Measurements from ENCODE around the gene NAGPA.
"Not testable (repeated sequence)": the region's sequence is repeated elsewhere in the genome, so short reads cannot be mapped to it uniquely, and the experiment has no call there.

NAGPA gene

GRCh38 chr16:5033256-5034166, at the start of gene NAGPA:
NAGPA (minus strand) TSS chr16:5033935; CDS start chr16:5033914, 21 bp downstream.
- peak; percentile 86 for DNase-seq

- not testable (repeated sequence) for DNase-seq
These were observed 47.3 kb upstream of the NAGPA start for GRCh38 chr16:5080996-5081395.

GRCh38 chr16:5080461-5080860, 46.7 kb upstream of the NAGPA start:
- DNase-seq: not testable (repeated sequence)

- no peak for DNase-seq
These were observed 44.9 kb upstream of the NAGPA start for GRCh38 chr16:5078626-5079025.

GRCh38 chr16:5077304-5077703, 43.6 kb upstream of the NAGPA start:
- DNase-seq: no peak

GRCh38 chr16:5075637-5076036, 41.9 kb upstream of the NAGPA start:
- DNase-seq: no peak

GRCh38 chr16:5073771-5074170, 40.0 kb upstream of the NAGPA start:
- not testable (repeated sequence) for DNase-seq

GRCh38 chr16:5073279-5073629, 39.5 kb upstream of the NAGPA start:
- DNase-seq: no peak

GRCh38 chr16:5072334-5073278, 38.9 kb upstream of the NAGPA start:
- no peak for DNase-seq

GRCh38 chr16:5071681-5072333, 38.1 kb upstream of the NAGPA start, which contains the start of gene ALG1:
ALG1 (plus strand) TSS chr16:5071843; CDS start chr16:5071850, 7 bp downstream.
- DNase-seq: peak; percentile 91

- DNase-seq: no peak
These were observed 37.6 kb upstream of the NAGPA start for GRCh38 chr16:5071341-5071680.

- no peak for DNase-seq
These were observed 36.9 kb upstream of the NAGPA start for GRCh38 chr16:5070431-5071186.

GRCh38 chr16:5069854-5070253, 36.1 kb upstream of the NAGPA start:
- DNase-seq: no peak

- no peak for DNase-seq
These were observed 35.3 kb upstream of the NAGPA start for GRCh38 chr16:5069048-5069447.

GRCh38 chr16:5066511-5066910, 32.8 kb upstream of the NAGPA start:
- DNase-seq: no peak

- DNase-seq: no peak
These were observed 32.1 kb upstream of the NAGPA start, which contains the start of gene C16orf89 for GRCh38 chr16:5065813-5066212. C16orf89 (minus strand) TSS chr16:5065956; CDS start chr16:5065908, 48 bp downstream.

- no peak for DNase-seq
These were observed 31.6 kb upstream of the NAGPA start for GRCh38 chr16:5065326-5065725.

GRCh38 chr16:5064915-5065314, 31.2 kb upstream of the NAGPA start:
- no peak for DNase-seq

GRCh38 chr16:5062790-5063765, 29.3 kb upstream of the NAGPA start:
- no peak for DNase-seq

GRCh38 chr16:5062051-5062450, 28.3 kb upstream of the NAGPA start:
- DNase-seq: no peak

Data from CD4-positive, alpha-beta T cell treated with Interleukin-6 for 4 hours (primary cell).